Stimulated activated CD4-positive, alpha-beta T cell treated with anti-CD3 and anti-CD28 coated beads, Interleukin-12 subunit alpha, Interleukin-12 subunit beta, amount 100 ng/mL, for 4 hours (primary cell): ENCODE results near the gene OR4C12.
"Not testable (repeated sequence)": the region's sequence is repeated elsewhere in the genome, so short reads cannot be mapped to it uniquely, and the experiment has no call there.

Experiments used
- DNase-seq: peaks from one replicate; pipeline ENCODE4 v3.0.0-alpha.2; 2020

OR4C12 gene

DNA sequence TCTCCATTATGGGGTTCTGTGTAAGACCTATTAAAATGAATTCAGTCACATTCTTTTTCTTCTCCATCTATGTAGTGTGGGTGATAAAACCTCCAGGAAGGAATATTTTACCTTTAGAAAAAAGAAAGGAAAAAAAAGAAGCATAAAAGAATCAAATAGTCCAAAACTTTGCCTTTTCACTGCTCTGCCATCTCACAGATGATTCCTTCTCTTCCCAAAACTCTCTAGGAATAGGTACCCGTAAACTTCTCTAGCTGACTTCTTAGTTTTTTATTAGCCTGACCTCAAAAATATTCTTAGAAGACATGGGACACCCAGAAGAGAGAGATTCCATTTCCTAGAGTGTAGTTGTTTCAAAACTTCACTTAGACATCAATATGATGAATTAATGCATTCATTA lies at the start of gene OR4C12:
OR4C12 (minus strand) TSS at position 101 of the 400 bp plus-strand sequence; CDS start at position 67, 34 bp downstream.
- not testable (repeated sequence) for DNase-seq

DNA sequence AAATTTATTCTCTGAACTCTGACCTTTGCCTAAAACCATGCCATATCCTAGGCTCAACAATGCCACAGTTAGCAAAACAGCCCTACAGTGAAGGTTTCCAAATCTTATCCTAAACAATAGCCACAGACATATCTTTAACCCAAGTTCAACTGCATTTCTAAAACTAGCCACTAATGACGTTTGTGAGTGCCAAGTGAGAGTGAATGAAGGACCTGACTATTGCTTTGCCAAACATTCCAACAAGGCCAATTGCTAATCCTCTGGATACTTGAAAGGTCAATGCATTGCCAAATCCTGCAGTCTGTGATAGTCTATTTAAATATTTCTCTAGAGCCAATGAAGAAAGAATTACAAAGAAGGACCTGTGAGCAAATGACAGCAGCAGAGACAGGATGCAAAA lies 47.9 kb upstream of the OR4C12 start:
- no peak for DNase-seq

DNA sequence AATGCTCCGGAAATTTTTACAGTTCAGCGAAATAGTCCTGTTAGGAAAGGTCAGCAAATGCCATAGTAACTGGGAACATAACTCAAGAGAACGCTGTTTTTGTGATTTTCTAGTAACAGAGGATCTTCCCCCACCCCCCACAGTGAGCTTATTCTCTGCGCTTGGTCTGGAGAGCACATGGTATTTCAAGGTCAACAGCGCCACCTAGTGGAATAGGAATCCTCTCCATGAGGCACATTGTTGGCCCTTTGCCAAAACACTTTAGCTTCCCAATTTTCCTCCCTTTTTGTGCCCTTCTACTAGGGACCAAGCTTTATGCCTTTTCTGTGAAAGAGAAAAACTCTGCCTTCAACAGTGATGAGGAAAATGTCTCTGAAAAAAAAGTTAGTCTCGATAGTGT lies 13.2 kb upstream of the OR4C12 start:
- no peak for DNase-seq

DNA sequence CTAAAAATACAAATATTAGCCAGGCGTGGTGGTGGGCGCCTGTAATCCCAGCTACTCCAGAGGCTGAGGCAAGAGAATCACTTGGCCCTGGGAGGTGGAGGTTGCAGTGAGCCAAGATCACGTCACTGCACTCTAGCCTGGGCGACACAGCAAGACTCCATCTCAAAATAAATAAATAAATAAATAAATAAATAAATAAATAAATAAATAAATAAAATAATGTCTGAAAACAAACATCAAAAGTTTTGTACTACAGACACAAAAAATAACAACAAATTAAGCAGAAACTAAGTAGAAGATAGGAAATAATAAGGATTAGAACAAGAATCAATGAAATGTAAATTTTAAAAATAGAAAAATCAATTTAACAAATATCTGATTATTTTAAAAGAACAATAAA lies 8.9 kb downstream of the OR4C12 start:
- not testable (repeated sequence) for DNase-seq

DNA sequence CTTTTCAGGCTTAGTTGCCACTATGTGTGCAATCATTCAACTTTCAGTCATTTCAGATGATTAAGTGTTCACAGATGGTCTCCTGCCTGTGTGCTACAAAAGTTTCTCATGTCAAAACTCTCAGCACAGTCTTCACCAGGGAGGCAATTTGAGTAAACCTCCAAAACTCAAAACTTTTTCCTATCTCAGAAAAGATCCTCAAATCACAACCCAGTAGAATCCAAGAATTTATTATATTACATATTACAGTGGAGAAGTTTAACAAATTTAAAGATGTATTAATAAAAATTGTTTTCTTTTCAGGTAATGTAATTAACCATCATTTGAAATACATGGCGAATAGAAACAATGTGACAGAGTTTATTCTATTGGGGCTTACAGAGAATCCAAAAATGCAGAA lies 30.2 kb downstream of the OR4C12 start, which contains the start of gene OR4C13:
OR4C13 (plus strand) TSS at position 301 of the 400 bp plus-strand sequence; CDS start at position 333, 32 bp downstream.
- no peak for DNase-seq

DNA sequence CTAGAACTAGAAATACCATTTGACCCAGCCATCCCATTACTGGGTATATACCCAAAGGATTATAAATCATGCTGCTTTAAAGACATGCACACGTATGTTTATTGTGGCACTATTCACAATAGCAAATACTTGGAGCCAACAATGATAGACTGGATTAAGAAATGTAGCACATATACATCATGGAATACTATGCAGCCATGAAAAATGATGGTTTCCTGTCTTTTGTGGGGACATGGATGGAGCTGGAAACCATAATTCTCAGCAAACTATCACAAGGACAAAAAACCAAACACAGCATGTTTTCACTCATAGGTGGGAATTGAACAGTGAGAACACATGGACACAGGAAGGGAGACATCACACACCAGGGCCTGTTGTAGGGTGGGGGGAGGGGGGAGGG lies 33.6 kb downstream of the OR4C12 start:
- DNase-seq: not testable (repeated sequence)
